Liver (tissue), 9 donors: ENCODE measurements around the gene NYNRIN. TPM values are rescaled to one million over a fixed set of nuclear protein-coding genes. Genes with fewer than 3 reads are reported as not detected.

Experiments used
- DNase-seq: peaks from one replicate; pipeline ENCODE4 v3.0.0-alpha.2; 2017; ENCODE audit warnings: low spot score
- H3K27ac ChIP-seq, 2 donors: one replicate each; pipeline ENCODE4 v1.7.0; 2013; ENCODE audit warnings: inconsistent platforms in 2 of 2, low read length in 2 of 2, control low read depth in 1 of 2, low read depth in 1 of 2, mild to moderate bottlenecking in 1 of 2
- H3K27me3 ChIP-seq, 4 donors: one replicate each; pipeline versions ENCODE4 v1.6.1 to v1.7.0; 2013; ENCODE audit warnings: low read length in 3 of 4, inconsistent platforms in 1 of 4, mild to moderate bottlenecking in 1 of 4, moderate library complexity in 1 of 4; ENCODE audit not compliant: control insufficient read depth in 4 of 4, insufficient read depth in 4 of 4
- H3K36me3 ChIP-seq, 4 donors: one replicate each; pipeline versions ENCODE4 v1.6.1 to v1.7.0; 2013; ENCODE audit warnings: low read length in 3 of 4, mild to moderate bottlenecking in 3 of 4, low read depth in 1 of 4, moderate library complexity in 1 of 4; ENCODE audit not compliant: control insufficient read depth in 4 of 4, insufficient read depth in 3 of 4
- H3K4me1 ChIP-seq, 4 donors: one replicate each; pipeline versions ENCODE4 v1.6.1 to v1.7.0; 2013; ENCODE audit warnings: low read length in 3 of 4, mild to moderate bottlenecking in 3 of 4, moderate library complexity in 1 of 4; ENCODE audit not compliant: control insufficient read depth in 4 of 4, insufficient read depth in 4 of 4
- H3K4me3 ChIP-seq, 3 donors: one replicate each; pipeline versions ENCODE4 v1.6.1 to v1.7.0; 2013; ENCODE audit warnings: low read length in 3 of 3, control low read depth in 1 of 3, low read depth in 1 of 3, mild to moderate bottlenecking in 1 of 3
- H3K9ac ChIP-seq, 2 donors: one replicate each; pipeline ENCODE4 v1.7.0; 2013; ENCODE audit warnings: low read length in 2 of 2, mild to moderate bottlenecking in 2 of 2, moderate library complexity in 2 of 2, control low read depth in 1 of 2, low read depth in 1 of 2
- H3K9me3 ChIP-seq, 4 donors: one replicate each; pipeline versions ENCODE4 v1.6.1 to v1.7.0; 2013; ENCODE audit warnings: low read length in 3 of 4; ENCODE audit not compliant: control insufficient read depth in 4 of 4
- EGR1 ChIP-seq, 2 donors: IDR thresholded peaks; 2 replicates each; pipeline ENCODE4 v1.6.1; 2016 to 2018; ENCODE audit warnings: antibody characterized with exemption in 2 of 2, low read depth in 2 of 2
- FOXA1 ChIP-seq: IDR thresholded peaks from 2 replicates; pipeline ENCODE4 v1.6.1; 2016; ENCODE audit warnings: antibody characterized with exemption
- FOXA2 ChIP-seq: IDR thresholded peaks from 2 replicates; pipeline ENCODE4 v1.6.1; 2016; ENCODE audit warnings: antibody characterized with exemption
- GABPA ChIP-seq, 2 donors: IDR thresholded peaks in 1 of 2; conservative IDR thresholded peaks in 1 of 2; 2 replicates each; pipeline ENCODE4 v1.6.1; 2016; ENCODE audit warnings: antibody characterized with exemption in 2 of 2, mild to moderate bottlenecking in 1 of 2, moderate library complexity in 1 of 2
- HNF4A ChIP-seq, 2 donors: conservative IDR thresholded peaks; 2 replicates each; pipeline ENCODE4 v1.6.1; 2016; ENCODE audit warnings: antibody characterized with exemption in 2 of 2, mild to moderate bottlenecking in 2 of 2
- HNF4G ChIP-seq: IDR thresholded peaks from 2 replicates; pipeline ENCODE4 v1.6.1; 2016; ENCODE audit warnings: antibody characterized with exemption
- JUND ChIP-seq, 2 donors: IDR thresholded peaks; 2 replicates each; pipeline ENCODE4 v1.6.1; 2016; ENCODE audit warnings: antibody characterized with exemption in 2 of 2
- NR2F2 ChIP-seq: IDR thresholded peaks from 2 replicates; pipeline ENCODE4 v1.6.1; 2016; ENCODE audit warnings: antibody characterized with exemption
- RAD21 ChIP-seq, 2 donors: IDR thresholded peaks; 2 replicates each; pipeline ENCODE4 v1.6.1; 2016; ENCODE audit warnings: antibody characterized with exemption in 2 of 2, mild to moderate bottlenecking in 2 of 2
- RXRA ChIP-seq, 2 donors: IDR thresholded peaks; 2 replicates each; pipeline ENCODE4 v1.6.1; 2017 to 2018; ENCODE audit warnings: antibody characterized with exemption in 2 of 2, mild to moderate bottlenecking in 1 of 2
- SP1 ChIP-seq: IDR thresholded peaks from 2 replicates; pipeline ENCODE4 v1.6.1; 2018; ENCODE audit warnings: antibody characterized with exemption, mild to moderate bottlenecking
- TAF1 ChIP-seq: conservative IDR thresholded peaks from 2 replicates; pipeline ENCODE4 v1.6.1; 2016; ENCODE audit warnings: antibody characterized with exemption, mild to moderate bottlenecking
- YY1 ChIP-seq: IDR thresholded peaks from 2 replicates; pipeline ENCODE4 v1.6.1; 2016; ENCODE audit warnings: antibody characterized with exemption, mild to moderate bottlenecking
- whole genome bisulfite sequencing: extraction: QIAGEN DNeasy Blood & Tissue Kit; methylation state at CpG from one replicate; pipeline ENCODE4 v1.1.7; 2013; 5-methylcytosine and 5-hydroxymethylcytosine counted together
- polyA plus RNA-seq, 2 donors: library from polyadenylated mRNA; stranded (reverse) in 1 of 2; unstranded in 1 of 2; fragments of 200-250 nt in 1 of 2; fragments of >200 nt in 1 of 2; fragmentation: Nextera tagmentation in 1 of 2; extraction: Ambion mirVana in 1 of 2; gene quantifications; one replicate each; pipeline versions ENCODE4 v1.2.1 to v1.2.3, GENCODE V29; 2013 to 2015
- total RNA-seq, 2 donors: library from RNA; depleted of rRNA; stranded (reverse); fragments of >200 nt; gene quantifications; one replicate each; pipeline ENCODE4 v1.2.3, GENCODE V29; 2014
- TF ChIP-seq, protein P1 (sequence below): IDR thresholded peaks from 2 replicates; pipeline ENCODE4 v1.6.1; 2016; ENCODE audit warnings: antibody characterized with exemption
- TF ChIP-seq, protein P2 (sequence below): IDR thresholded peaks from 2 replicates; pipeline ENCODE4 v1.6.1; 2016; ENCODE audit warnings: antibody characterized with exemption
- TF ChIP-seq, protein P3 (sequence below): IDR thresholded peaks from 2 replicates; pipeline ENCODE4 v1.6.1; 2016; ENCODE audit warnings: antibody characterized with exemption
- TF ChIP-seq, protein P4 (sequence below): IDR thresholded peaks from 2 replicates; pipeline ENCODE4 v1.6.1; 2016; ENCODE audit warnings: antibody characterized with exemption, mild to moderate bottlenecking
- donor health status: healthy.
- donor health status: healthy.
- donor health status: healthy.
- donor health status: healthy.
- donor health status: healthy.

NYNRIN gene
- total and polyA plus RNA-seq, 4 donors, result 0.89 to 11.0 (median 1.8) TPM

DNA sequence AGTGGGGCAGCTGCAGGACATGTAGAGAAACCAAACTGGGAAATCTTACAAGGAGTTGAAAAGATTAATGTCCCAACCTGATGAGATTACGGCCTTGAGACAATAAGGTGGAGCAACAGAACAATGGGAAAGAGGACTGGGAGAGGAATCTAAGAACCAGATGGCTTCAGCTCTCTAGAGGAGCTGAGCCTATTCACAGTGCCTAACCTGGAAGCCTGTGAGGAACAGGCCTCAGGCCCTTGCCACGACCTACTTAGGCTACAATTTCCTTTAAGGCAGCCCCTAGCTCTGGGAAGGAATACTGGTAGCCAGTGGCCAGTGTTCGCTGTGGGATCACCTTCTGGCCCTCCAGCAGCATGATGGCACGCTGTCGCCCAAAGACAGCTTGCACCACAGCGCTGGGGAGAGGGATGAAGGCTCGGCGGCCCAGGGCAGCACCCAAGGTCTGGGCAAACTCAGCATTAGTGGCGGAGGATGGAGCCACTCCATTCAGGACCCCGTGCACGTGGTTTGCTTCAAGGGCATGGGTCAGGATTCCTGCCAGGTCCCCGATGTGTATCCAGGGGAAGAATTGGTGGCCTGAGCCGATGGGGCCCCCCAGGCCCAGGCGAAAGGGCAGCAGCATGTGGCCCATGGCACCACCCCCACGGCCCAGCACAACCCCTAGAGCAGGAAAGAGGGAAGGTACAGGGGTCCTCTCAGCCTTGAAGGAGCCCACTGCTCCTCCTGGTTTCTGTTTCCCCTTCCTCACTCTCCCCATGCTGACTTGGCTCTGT, 41.2 kb downstream of the NYNRIN start:
- Histone ChIP-seq H3K4me1 (peaks cover 5 to 56% (median 33%) of the 10 kb centered on the region in 4 donors), H3K27ac (no peak overlapping the region), H3K36me3 (peaks cover 8 to 41% (median 30%) of the 10 kb centered on the region in 4 donors)

DNA sequence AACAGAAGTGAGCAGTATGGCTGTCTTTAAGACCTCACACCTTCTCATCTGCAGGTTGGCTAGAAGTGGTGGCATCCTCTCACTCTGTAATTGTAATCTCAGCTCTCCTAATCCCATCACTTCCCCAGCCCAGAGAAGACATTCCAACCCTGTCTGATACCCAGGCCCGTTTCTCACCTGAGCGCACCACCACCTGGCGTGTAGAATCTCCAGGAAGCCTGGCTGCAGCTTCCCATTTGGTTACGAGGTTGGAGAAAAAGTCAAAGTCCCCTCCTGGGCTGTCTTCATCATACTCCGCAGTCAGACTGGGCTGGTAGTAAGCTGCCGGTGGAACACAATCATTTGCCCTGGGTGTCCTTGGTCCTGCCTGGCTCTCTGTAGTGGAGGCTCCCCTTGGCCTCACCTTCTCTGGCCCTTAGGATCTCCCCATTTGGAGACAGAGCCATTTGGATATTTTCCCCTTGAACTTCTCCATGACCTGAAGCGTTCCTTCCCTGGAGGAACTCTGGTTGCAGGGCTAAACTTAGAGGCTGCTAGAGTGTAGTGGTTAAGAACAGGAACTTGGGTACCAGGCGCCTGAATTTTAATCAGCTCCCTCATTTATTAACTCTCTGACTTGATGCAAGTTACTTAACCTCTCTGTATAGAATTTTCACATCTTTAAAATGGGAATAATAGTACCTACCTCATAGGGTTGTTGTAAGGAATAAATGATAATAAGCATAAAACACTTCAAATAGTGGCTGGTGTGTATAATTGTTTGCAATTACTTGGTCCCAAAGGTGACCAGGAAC, 42.0 kb downstream of the NYNRIN start:
- DNase-seq, result no peak
- Histone ChIP-seq H3K4me1 (peaks cover 5 to 56% (median 33%) of the 10 kb centered on the region in 4 donors), H3K27me3 (no peaks in the 10 kb centered on the region), H3K9me3 (no peaks in the 10 kb centered on the region), H3K36me3 (peaks cover 8 to 37% (median 30%) of the 10 kb centered on the region in 4 donors), H3K27ac (no peak overlapping the region), H3K9ac (no peak overlapping the region), H3K4me3 (no peak overlapping the region)
- 90% methylated on average over 8 of the region's 8 CpGs for WGBS
- TF ChIP-seq, protein P1, sequence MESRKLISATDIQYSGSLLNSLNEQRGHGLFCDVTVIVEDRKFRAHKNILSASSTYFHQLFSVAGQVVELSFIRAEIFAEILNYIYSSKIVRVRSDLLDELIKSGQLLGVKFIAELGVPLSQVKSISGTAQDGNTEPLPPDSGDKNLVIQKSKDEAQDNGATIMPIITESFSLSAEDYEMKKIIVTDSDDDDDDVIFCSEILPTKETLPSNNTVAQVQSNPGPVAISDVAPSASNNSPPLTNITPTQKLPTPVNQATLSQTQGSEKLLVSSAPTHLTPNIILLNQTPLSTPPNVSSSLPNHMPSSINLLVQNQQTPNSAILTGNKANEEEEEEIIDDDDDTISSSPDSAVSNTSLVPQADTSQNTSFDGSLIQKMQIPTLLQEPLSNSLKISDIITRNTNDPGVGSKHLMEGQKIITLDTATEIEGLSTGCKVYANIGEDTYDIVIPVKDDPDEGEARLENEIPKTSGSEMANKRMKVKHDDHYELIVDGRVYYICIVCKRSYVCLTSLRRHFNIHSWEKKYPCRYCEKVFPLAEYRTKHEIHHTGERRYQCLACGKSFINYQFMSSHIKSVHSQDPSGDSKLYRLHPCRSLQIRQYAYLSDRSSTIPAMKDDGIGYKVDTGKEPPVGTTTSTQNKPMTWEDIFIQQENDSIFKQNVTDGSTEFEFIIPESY, result no peak
- TF ChIP-seq, protein P2, sequence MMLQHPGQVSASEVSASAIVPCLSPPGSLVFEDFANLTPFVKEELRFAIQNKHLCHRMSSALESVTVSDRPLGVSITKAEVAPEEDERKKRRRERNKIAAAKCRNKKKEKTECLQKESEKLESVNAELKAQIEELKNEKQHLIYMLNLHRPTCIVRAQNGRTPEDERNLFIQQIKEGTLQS, result no peak
- TF ChIP-seq GABPA (IDR thresholded peaks at IDR 0.05 in 1 of 2, conservative IDR thresholded peaks at IDR 0.05 in 1 of 2), result no peak
- no peak for TF ChIP-seq HNF4A (conservative IDR thresholded peaks at IDR 0.05)
- no peak for TF ChIP-seq JUND (IDR thresholded peaks at IDR 0.05)
- TF ChIP-seq SP1, result no peak

More for the DNA sequence above, 41.2 kb downstream of the NYNRIN start:
- TF ChIP-seq RAD21 (IDR thresholded peaks at IDR 0.05) (no peak), EGR1 (IDR thresholded peaks at IDR 0.05; ENCODE audit: low read depth in 2 of 2) (no peak), NR2F2 (no peak), YY1 (no peak), JUND (IDR thresholded peaks at IDR 0.05) (no peak), GABPA (IDR thresholded peaks at IDR 0.05 in 1 of 2, conservative IDR thresholded peaks at IDR 0.05 in 1 of 2) (no peak), FOXA1 (no peak), RXRA (IDR thresholded peaks at IDR 0.05) (no peak), TAF1 (no peak), FOXA2 (no peak), HNF4G (no peak), HNF4A (conservative IDR thresholded peaks at IDR 0.05) (no peak)
- TF ChIP-seq, protein P3, sequence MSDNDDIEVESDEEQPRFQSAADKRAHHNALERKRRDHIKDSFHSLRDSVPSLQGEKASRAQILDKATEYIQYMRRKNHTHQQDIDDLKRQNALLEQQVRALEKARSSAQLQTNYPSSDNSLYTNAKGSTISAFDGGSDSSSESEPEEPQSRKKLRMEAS, result no peak
- TF ChIP-seq, protein P2, result no peak
- TF ChIP-seq, protein P1, result no peak
- TF ChIP-seq, protein P4, sequence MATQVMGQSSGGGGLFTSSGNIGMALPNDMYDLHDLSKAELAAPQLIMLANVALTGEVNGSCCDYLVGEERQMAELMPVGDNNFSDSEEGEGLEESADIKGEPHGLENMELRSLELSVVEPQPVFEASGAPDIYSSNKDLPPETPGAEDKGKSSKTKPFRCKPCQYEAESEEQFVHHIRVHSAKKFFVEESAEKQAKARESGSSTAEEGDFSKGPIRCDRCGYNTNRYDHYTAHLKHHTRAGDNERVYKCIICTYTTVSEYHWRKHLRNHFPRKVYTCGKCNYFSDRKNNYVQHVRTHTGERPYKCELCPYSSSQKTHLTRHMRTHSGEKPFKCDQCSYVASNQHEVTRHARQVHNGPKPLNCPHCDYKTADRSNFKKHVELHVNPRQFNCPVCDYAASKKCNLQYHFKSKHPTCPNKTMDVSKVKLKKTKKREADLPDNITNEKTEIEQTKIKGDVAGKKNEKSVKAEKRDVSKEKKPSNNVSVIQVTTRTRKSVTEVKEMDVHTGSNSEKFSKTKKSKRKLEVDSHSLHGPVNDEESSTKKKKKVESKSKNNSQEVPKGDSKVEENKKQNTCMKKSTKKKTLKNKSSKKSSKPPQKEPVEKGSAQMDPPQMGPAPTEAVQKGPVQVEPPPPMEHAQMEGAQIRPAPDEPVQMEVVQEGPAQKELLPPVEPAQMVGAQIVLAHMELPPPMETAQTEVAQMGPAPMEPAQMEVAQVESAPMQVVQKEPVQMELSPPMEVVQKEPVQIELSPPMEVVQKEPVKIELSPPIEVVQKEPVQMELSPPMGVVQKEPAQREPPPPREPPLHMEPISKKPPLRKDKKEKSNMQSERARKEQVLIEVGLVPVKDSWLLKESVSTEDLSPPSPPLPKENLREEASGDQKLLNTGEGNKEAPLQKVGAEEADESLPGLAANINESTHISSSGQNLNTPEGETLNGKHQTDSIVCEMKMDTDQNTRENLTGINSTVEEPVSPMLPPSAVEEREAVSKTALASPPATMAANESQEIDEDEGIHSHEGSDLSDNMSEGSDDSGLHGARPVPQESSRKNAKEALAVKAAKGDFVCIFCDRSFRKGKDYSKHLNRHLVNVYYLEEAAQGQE, result no peak
- DNase-seq, result no peak
- 81% methylated on average over 15 of the region's 15 CpGs for WGBS
- no peaks in the 10 kb centered on the region for H3K9me3 ChIP-seq
- no peaks in the 10 kb centered on the region for H3K27me3 ChIP-seq
- no peak overlapping the region for H3K4me3 ChIP-seq
- no peak overlapping the region for H3K9ac ChIP-seq
